BE2C (cell line): ENCODE results near the gene SMCO2.

Source experiments
- DNase-seq: peaks from one replicate; pipeline ENCODE4 v3.0.0-alpha.2; 2020
- H3K27me3 ChIP-seq: fragments of 250-450 bp; sonication (Bioruptor Pico); 2 replicates; pipeline ENCODE4 v1.5.1; 2020; ENCODE audit warnings: mild to moderate bottlenecking
- H3K36me3 ChIP-seq: fragments of 250-450 bp; sonication (Bioruptor Pico); 2 replicates; pipeline ENCODE4 v1.5.1; 2020; ENCODE audit warnings: mild to moderate bottlenecking
- H3K4me1 ChIP-seq: fragments of 250-450 bp; sonication (Bioruptor Pico); 2 replicates; pipeline ENCODE4 v1.5.1; 2020
- H3K4me3 ChIP-seq: 2 replicates; pipeline ENCODE4 v1.5.1; 2011; ENCODE audit warnings: low read depth, low read length
- H3K9me3 ChIP-seq: fragments of 250-450 bp; sonication (Bioruptor Pico); 2 replicates; pipeline ENCODE4 v1.5.1; 2020
- CTCF ChIP-seq: IDR thresholded peaks from 2 replicates; pipeline ENCODE4 v1.5.1; 2012; ENCODE audit warnings: mild to moderate bottlenecking, low read depth, low read length

SMCO2 gene

GRCh38 chr12:27498149-27498548, 51.6 kb downstream of the SMCO2 start:
- no peak overlapping the region for H3K4me3 ChIP-seq

GRCh38 chr12:27498761-27499160, 52.2 kb downstream of the SMCO2 start:
- TF ChIP-seq CTCF = no peak
- no peak overlapping the region for H3K4me3 ChIP-seq
- no peaks in the 10 kb centered on the region for H3K9me3 ChIP-seq
- H3K27me3 ChIP-seq = no peaks in the 10 kb centered on the region
- no peak for DNase-seq
- no peaks in the 10 kb centered on the region for H3K4me1 ChIP-seq
- no peaks in the 10 kb centered on the region for H3K36me3 ChIP-seq

More at GRCh38 chr12:27498149-27498548, 51.6 kb downstream of the SMCO2 start:
- H3K4me1 ChIP-seq = no peaks in the 10 kb centered on the region
- no peak for TF ChIP-seq CTCF
- H3K36me3 ChIP-seq = no peaks in the 10 kb centered on the region
- DNase-seq = no peak
- H3K9me3 ChIP-seq = no peaks in the 10 kb centered on the region
- H3K27me3 ChIP-seq = no peaks in the 10 kb centered on the region

- Histone ChIP-seq H3K4me3 (no peak overlapping the region), H3K36me3 (no peaks in the 10 kb centered on the region), H3K4me1 (no peaks in the 10 kb centered on the region), H3K27me3 (no peaks in the 10 kb centered on the region), H3K9me3 (no peaks in the 10 kb centered on the region)
- no peak for DNase-seq
- no peak for TF ChIP-seq CTCF
Measured at GRCh38 chr12:27499377-27499776, 52.8 kb downstream of the SMCO2 start.

GRCh38 chr12:27500546-27500945, 54.0 kb downstream of the SMCO2 start:
- no peaks in the 10 kb centered on the region for H3K9me3 ChIP-seq
- no peak for TF ChIP-seq CTCF
- no peaks in the 10 kb centered on the region for H3K4me1 ChIP-seq
- H3K36me3 ChIP-seq = no peaks in the 10 kb centered on the region
- no peak for DNase-seq
- no peak overlapping the region for H3K4me3 ChIP-seq
- no peaks in the 10 kb centered on the region for H3K27me3 ChIP-seq

GRCh38 chr12:27502021-27502435, 55.5 kb downstream of the SMCO2 start:
- no peak for DNase-seq
- Histone ChIP-seq H3K9me3 (no peaks in the 10 kb centered on the region), H3K36me3 (no peaks in the 10 kb centered on the region), H3K4me3 (no peak overlapping the region), H3K27me3 (no peaks in the 10 kb centered on the region), H3K4me1 (no peaks in the 10 kb centered on the region)
- no peak for TF ChIP-seq CTCF

- no peaks in the 10 kb centered on the region for H3K27me3 ChIP-seq
- H3K4me3 ChIP-seq = no peak overlapping the region
- no peaks in the 10 kb centered on the region for H3K9me3 ChIP-seq
- no peaks in the 10 kb centered on the region for H3K36me3 ChIP-seq
- DNase-seq = no peak
- no peaks in the 10 kb centered on the region for H3K4me1 ChIP-seq
- TF ChIP-seq CTCF = no peak
Measured at GRCh38 chr12:27504507-27504906, 58.0 kb downstream of the SMCO2 start.
